Stomach (tissue), 9 donors: ENCODE measurements around the gene LYZL2. TPM values are rescaled to one million over a fixed set of nuclear protein-coding genes. Genes with fewer than 3 reads are reported as not detected.
"Not testable (repeated sequence)": the region's sequence is repeated elsewhere in the genome, so short reads cannot be mapped to it uniquely, and the experiment has no call there.

Experiments
- DNase-seq, 2 donors: peaks; one replicate each; pipeline versions ENCODE4 v3.0.0 to v3.0.0-alpha.2; 2013 to 2019
- H3K27ac ChIP-seq, 5 donors: fragments of 200-600 bp in 4 of 5; sonication (generic) in 4 of 5; one replicate each; pipeline ENCODE4 v1.5.1; 2013 to 2019; ENCODE audit warnings: mild to moderate bottlenecking in 1 of 5, moderate library complexity in 1 of 5
- H3K27me3 ChIP-seq, 3 donors: fragments of 200-600 bp; sonication (generic); one replicate each; pipeline ENCODE4 v1.5.1; 2017 to 2019; ENCODE audit warnings: mixed run types in 1 of 3
- H3K36me3 ChIP-seq, 4 donors: fragments of 200-600 bp; sonication (generic); 1 replicate in 3 of 4; 2 replicates in 1 of 4; pipeline ENCODE4 v1.5.1; 2016 to 2019
- H3K4me1 ChIP-seq, 4 donors: fragments of 200-600 bp; sonication (generic); one replicate each; pipeline ENCODE4 v1.5.1; 2016 to 2019
- H3K4me3 ChIP-seq, 4 donors: fragments of 200-600 bp; sonication (generic) in 3 of 4; one replicate each; pipeline ENCODE4 v1.5.1; 2016 to 2019; ENCODE audit warnings: mild to moderate bottlenecking in 1 of 4
- H3K9me3 ChIP-seq, 4 donors: fragments of 200-600 bp; sonication (generic); one replicate each; pipeline ENCODE4 v1.5.1; 2016 to 2019
- CTCF ChIP-seq, 7 experiments: fragments of 450-650 bp in 4 of 7; fragments of 200-600 bp in 3 of 7; sonication (generic) in 3 of 7; IDR thresholded peaks; one replicate each; pipeline ENCODE4 v1.5.1; 2016 to 2019; ENCODE audit warnings: antibody characterized with exemption in 7 of 7, control low read depth in 2 of 7, mild to moderate bottlenecking in 1 of 7
- EP300 ChIP-seq: sonication (generic); formaldehyde crosslinking; IDR thresholded peaks from one replicate; pipeline ENCODE4 v1.6.1; 2017; ENCODE audit warnings: antibody characterized with exemption
- POLR2A ChIP-seq, 4 donors: fragments of 450-650 bp; IDR thresholded peaks; one replicate each; pipeline ENCODE4 v1.6.1; 2016; ENCODE audit warnings: antibody characterized with exemption in 4 of 4, control low read depth in 2 of 4, mild to moderate bottlenecking in 1 of 4, moderate library complexity in 1 of 4
- POLR2AphosphoS5 ChIP-seq, 3 donors: sonication (generic); formaldehyde crosslinking; IDR thresholded peaks; one replicate each; pipeline ENCODE4 v1.6.1; 2016; ENCODE audit warnings: antibody characterized with exemption in 3 of 3
- WGBS, 5 donors: extraction: QIAGEN DNeasy Blood & Tissue Kit in 3 of 5; methylation state at CpG; one replicate each; pipeline versions ENCODE4 v1.1.5 to v1.1.7; 2013 to 2018; 5-methylcytosine and 5-hydroxymethylcytosine counted together
- intact Hi-C: fragments of 100-400 bp; cut with DNase I; formaldehyde crosslinking; loops from one replicate; pipeline ENCODE4 v1.15.1; 2023; ENCODE audit warnings: low total_unique reads
- polyA plus RNA-seq, 3 donors: library from polyadenylated mRNA; stranded (reverse); fragments of 200-250 nt; gene quantifications; one replicate each; pipeline ENCODE4 v1.2.3, GENCODE V29; 2013
- total RNA-seq, 5 donors: library from RNA; depleted of rRNA; stranded (reverse); fragments of >200 nt; gene quantifications; one replicate each; pipeline versions ENCODE4 v1.1.0 to v1.2.3, GENCODE V29; 2014 to 2016
- donor health status: healthy with polysubstance abuse.
- donor health status: Bipolar disorder and iron deficiency.
- donor health status: healthy.

LYZL2 gene
- total and polyA plus RNA-seq, 8 donors = not detected

DNA sequence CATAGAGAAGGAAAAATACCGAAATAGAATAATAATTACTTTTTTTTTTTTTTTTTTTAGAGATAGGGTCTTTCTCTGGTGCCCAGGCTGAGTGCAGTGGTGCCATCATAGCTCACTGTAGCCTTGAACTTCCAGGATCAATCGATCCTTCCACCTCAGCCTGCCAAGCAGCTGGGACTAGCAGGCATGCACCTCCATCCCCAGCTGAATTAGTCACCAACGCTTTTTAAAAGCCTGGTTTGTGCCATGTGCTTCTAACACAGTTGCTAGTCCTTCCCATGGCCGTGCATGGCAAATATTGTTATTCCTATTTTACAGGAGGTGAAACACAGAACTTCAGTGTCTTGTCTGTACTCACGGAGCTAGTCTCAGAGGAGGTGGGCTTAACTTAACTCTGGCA lies 23.2 kb downstream of the LYZL2 start:
- TF ChIP-seq POLR2A (IDR thresholded peaks at IDR 0.05) = no peak
- no peak for TF ChIP-seq CTCF (IDR thresholded peaks at IDR 0.05)
- no peak for TF ChIP-seq POLR2AphosphoS5 (IDR thresholded peaks at IDR 0.05)
- no peak for TF ChIP-seq EP300
- Histone ChIP-seq H3K27me3 (peaks cover 0 to 5% (median 0%) of the 10 kb centered on the region in 3 donors), H3K4me1 (peaks cover 0 to 13% (median 3%) of the 10 kb centered on the region in 4 donors), H3K4me3 (no peak overlapping the region), H3K27ac (no peak overlapping the region), H3K36me3 (no peaks in the 10 kb centered on the region), H3K9me3 (no peaks in the 10 kb centered on the region)
- intact Hi-C loops = no loop called here
- DNase-seq = no peak
- WGBS, 5 donors = 54 to 70% (median 60%) methylated on average over 5 of the region's 5 CpGs

DNA sequence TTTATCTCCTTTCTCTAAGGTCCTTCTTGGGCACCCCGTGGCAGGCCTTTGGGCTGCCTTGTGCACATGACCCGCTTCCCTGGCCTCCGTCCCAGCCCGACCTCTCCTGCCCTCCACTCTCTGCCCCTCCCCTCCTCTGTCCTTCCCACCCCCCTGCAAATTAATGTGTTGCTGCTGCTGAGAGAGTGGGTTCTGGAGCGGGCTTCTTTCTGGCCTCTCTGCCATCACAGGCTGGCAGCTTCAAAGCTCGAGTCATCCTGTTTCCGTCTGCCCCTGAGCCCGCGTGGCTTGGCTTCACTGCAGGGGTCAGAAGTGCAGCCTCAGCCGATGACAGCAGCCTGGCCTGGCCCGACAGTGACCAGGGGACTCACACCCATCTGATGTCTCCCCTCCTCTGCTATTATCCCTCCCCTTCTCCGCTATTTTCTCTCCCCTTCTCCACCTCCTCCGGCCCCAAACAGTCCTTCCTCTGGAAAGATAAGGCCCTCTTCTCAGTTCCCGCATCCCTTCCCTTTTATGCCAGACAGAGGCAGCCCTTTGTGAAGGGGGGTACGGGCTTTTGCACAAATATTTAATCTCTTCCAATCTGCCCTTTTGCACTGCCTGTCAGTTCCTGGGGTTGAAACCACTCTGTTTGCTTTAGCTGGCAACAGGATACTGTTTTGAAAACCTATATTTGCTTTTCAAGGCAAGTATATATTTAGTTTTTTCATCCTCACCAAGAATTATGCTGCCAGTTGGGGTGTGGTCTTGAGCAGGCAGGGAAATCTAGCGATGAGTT lies 24.0 kb downstream of the LYZL2 start:
- DNase-seq, intact Hi-C loops, H3K27ac ChIP-seq, H3K36me3 ChIP-seq, H3K9me3 ChIP-seq, H3K4me3 ChIP-seq, H3K27me3 ChIP-seq: not testable (repeated sequence)
- peaks cover 0 to 13% (median 3%) of the 10 kb centered on the region in 4 donors for H3K4me1 ChIP-seq
- WGBS, 5 donors = 19 to 29% (median 26%) methylated on average over 6 to 16 of the region's 16 CpGs

DNA sequence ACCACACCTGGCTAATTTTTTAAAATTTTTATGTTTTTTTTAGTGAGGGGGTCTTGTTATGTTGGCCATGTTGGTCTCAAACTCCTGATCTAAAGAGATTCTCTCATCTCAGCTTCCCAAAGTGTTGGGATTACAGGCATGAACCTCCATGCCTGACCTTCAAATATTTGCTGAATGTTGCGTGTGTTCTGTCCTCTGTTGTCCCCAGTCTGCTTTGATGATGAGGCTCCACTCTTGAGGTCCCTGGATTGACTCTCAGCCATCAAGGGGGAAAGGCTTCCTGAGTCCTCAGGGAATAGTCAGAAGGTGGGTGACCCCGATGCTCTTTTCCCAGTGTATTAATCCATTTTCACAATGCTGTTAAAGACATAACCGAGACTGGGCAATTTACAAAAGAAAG lies 26.0 kb downstream of the LYZL2 start:
- intact Hi-C loops = no loop called here
- no peak overlapping the region for H3K27ac ChIP-seq
- TF ChIP-seq CTCF (IDR thresholded peaks at IDR 0.05) (no peak), EP300 (no peak), POLR2A (IDR thresholded peaks at IDR 0.05) (no peak), POLR2AphosphoS5 (IDR thresholded peaks at IDR 0.05) (no peak)
- H3K9me3 ChIP-seq = no peaks in the 10 kb centered on the region
- H3K4me1 ChIP-seq = peaks cover 0 to 13% (median 3%) of the 10 kb centered on the region in 4 donors
- WGBS, 5 donors = 79 to 96% (median 95%) methylated on average over 3 of the region's 3 CpGs
- H3K4me3 ChIP-seq = no peak overlapping the region
- no peaks in the 10 kb centered on the region for H3K27me3 ChIP-seq
- no peak for DNase-seq
- H3K36me3 ChIP-seq = no peaks in the 10 kb centered on the region

- no peak for DNase-seq
- intact Hi-C loops = no loop called here
- H3K9me3 ChIP-seq = no peaks in the 10 kb centered on the region
- TF ChIP-seq CTCF (IDR thresholded peaks at IDR 0.05) = no peak
- TF ChIP-seq EP300 = no peak
- no peak for TF ChIP-seq POLR2A (IDR thresholded peaks at IDR 0.05)
- TF ChIP-seq POLR2AphosphoS5 (IDR thresholded peaks at IDR 0.05) = no peak
- no peaks in the 10 kb centered on the region for H3K36me3 ChIP-seq
- no peak overlapping the region for H3K4me3 ChIP-seq
- WGBS, 5 donors = 32 to 69% (median 67%) methylated on average over 1 of the region's 1 CpG
- H3K27me3 ChIP-seq = no peaks in the 10 kb centered on the region
- H3K27ac ChIP-seq = no peak overlapping the region
- peaks cover 0 to 13% (median 3%) of the 10 kb centered on the region in 4 donors for H3K4me1 ChIP-seq
Observed at GRCh38 chr10:30602747-30603146, 26.8 kb downstream of the LYZL2 start.

DNA sequence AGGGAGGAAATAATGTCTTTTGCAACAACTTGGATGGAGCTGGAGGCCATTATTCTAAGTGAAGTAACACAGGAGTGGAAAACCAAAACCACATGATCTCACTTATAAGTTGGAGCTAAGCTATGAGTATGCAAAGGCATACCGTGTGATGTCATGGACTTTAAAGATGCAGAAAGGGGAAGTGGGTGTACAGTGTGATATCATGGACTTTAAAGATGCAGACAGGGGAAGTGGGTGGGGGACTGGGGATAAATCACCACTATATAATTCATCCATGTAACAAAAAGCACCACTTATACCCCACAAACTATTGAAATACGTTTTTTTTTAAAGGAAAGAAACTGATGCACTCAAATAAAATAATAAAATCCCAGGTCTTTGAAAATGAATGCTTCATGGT lies 29.5 kb downstream of the LYZL2 start:
- no peak overlapping the region for H3K27ac ChIP-seq
- WGBS, 5 donors = 56 to 70% (median 61%) methylated on average over 2 of the region's 2 CpGs
- no peak for DNase-seq
- no peaks in the 10 kb centered on the region for H3K4me1 ChIP-seq
- no peaks in the 10 kb centered on the region for H3K36me3 ChIP-seq
- no peaks in the 10 kb centered on the region for H3K9me3 ChIP-seq
- no peak for TF ChIP-seq CTCF (IDR thresholded peaks at IDR 0.05)
- no peak for TF ChIP-seq POLR2A (IDR thresholded peaks at IDR 0.05)
- TF ChIP-seq POLR2AphosphoS5 (IDR thresholded peaks at IDR 0.05) = no peak
- TF ChIP-seq EP300 = no peak
- intact Hi-C loops = no loop called here
- no peaks in the 10 kb centered on the region for H3K27me3 ChIP-seq
- no peak overlapping the region for H3K4me3 ChIP-seq
